H1 (cell line): Measurements from ENCODE around the gene TTC27. TPM values are rescaled to one million over a fixed set of nuclear protein-coding genes. Genes with fewer than 3 reads are reported as not detected.

Experiments
- CTCF ChIA-PET: fragments of 300-600 bp; sonication (Branson Sonifier 250); formaldehyde crosslinking; loops from one replicate; lab custom pipeline; 2021; ENCODE audit not compliant: partially characterized antibody; lab: Charles Lee
- POLR2A ChIA-PET: fragments of 300-600 bp; sonication (Branson Sonifier 250); formaldehyde crosslinking; loops from one replicate; lab custom pipeline; 2021; ENCODE audit warnings: inconsistent platforms; ENCODE audit not compliant: partially characterized antibody; lab: Charles Lee
- DNase-seq, 2 experiments: peaks; one replicate each; pipeline versions ENCODE4 v3.0.0 to v3.0.0-alpha.2; 2010 to 2022; ENCODE audit warnings: low spot score in 2 of 2, low read depth in 1 of 2, mixed read lengths in 1 of 2
- FAIRE-seq: peaks from 2 replicates; lab custom pipeline; 2011; peaks lifted over from hg19 to GRCh38; lab: Jason Lieb, UNC
- H2AFZ ChIP-seq: 2 replicates; pipeline ENCODE4 v1.8.1; 2012; ENCODE audit warnings: low read length, inconsistent platforms
- H2AK5ac ChIP-seq: 2 replicates; pipeline ENCODE4 v1.6.1; 2013; ENCODE audit warnings: low read depth, low read length
- H2BK120ac ChIP-seq: replicated peaks from 2 replicates; pipeline ENCODE3; 2013; ENCODE audit warnings: low read depth, low read length, inconsistent platforms
- H2BK12ac ChIP-seq: 2 replicates; pipeline ENCODE4 v1.6.1; 2013; ENCODE audit warnings: low read depth, low read length
- H2BK15ac ChIP-seq: 2 replicates; pipeline ENCODE4 v1.6.1; 2013; ENCODE audit warnings: low read length
- H2BK20ac ChIP-seq: 2 replicates; pipeline ENCODE4 v1.6.1; 2013; ENCODE audit warnings: low read length
- H2BK5ac ChIP-seq: 2 replicates; pipeline ENCODE4 v1.6.1; 2013; ENCODE audit warnings: low read depth, low read length
- H3K14ac ChIP-seq: 2 replicates; pipeline ENCODE4 v1.6.1; 2013; ENCODE audit warnings: inconsistent platforms; ENCODE audit not compliant: insufficient read length
- H3K18ac ChIP-seq: 2 replicates; pipeline ENCODE4 v1.6.1; 2013; ENCODE audit warnings: low read length; ENCODE audit errors: extremely low read depth
- H3K23ac ChIP-seq: 2 replicates; pipeline ENCODE4 v1.6.1; 2013; ENCODE audit warnings: inconsistent platforms; ENCODE audit not compliant: insufficient read length
- H3K23me2 ChIP-seq: 2 replicates; pipeline ENCODE4 v1.6.1; 2013; ENCODE audit warnings: low read depth, low read length
- H3K27ac ChIP-seq: 2 replicates; pipeline ENCODE4 v1.6.1; 2011; ENCODE audit warnings: low read depth, low read length, inconsistent platforms
- H3K27me3 ChIP-seq, 4 experiments: replicated peaks in 1 of 4; 1 replicate in 1 of 4; 2 replicates in 3 of 4; pipeline versions ENCODE4 v1.6.1 to v1.8.1; 2011 to 2013; ENCODE audit warnings: low read length in 3 of 4, mild to moderate bottlenecking in 3 of 4, inconsistent platforms in 2 of 4, mixed read lengths in 2 of 4, moderate library complexity in 1 of 4; ENCODE audit not compliant: control insufficient read depth in 3 of 4, insufficient read depth in 3 of 4; ENCODE audit errors: extremely low read depth in 1 of 4
- H3K36me3 ChIP-seq, 4 experiments: 2 replicates each; pipeline versions ENCODE4 v1.6.1 to v1.8.1; 2011 to 2013; ENCODE audit warnings: mild to moderate bottlenecking in 4 of 4, low read length in 3 of 4, moderate library complexity in 2 of 4, control low read depth in 1 of 4, inconsistent platforms in 1 of 4; ENCODE audit not compliant: insufficient read depth in 4 of 4, control insufficient read depth in 2 of 4
- H3K4ac ChIP-seq: replicated peaks from 2 replicates; pipeline ENCODE3; 2013; ENCODE audit warnings: low read length, low read depth, mixed read lengths, inconsistent platforms; ENCODE audit not compliant: insufficient read length
- H3K4me1 ChIP-seq, 4 experiments: replicated peaks in 1 of 4; 1 replicate in 1 of 4; 2 replicates in 3 of 4; pipeline versions ENCODE4 v1.6.1 to v1.8.1; 2011 to 2013; ENCODE audit warnings: low read length in 3 of 4, inconsistent platforms in 2 of 4, mixed read lengths in 1 of 4; ENCODE audit not compliant: insufficient read depth in 4 of 4, control insufficient read depth in 3 of 4
- H3K4me2 ChIP-seq, 2 experiments: 2 replicates each; pipeline versions ENCODE4 v1.6.1 to v1.8.1; 2011 to 2013; ENCODE audit warnings: low read depth in 2 of 2, low read length in 2 of 2, control low read depth in 1 of 2, inconsistent platforms in 1 of 2, mild to moderate bottlenecking in 1 of 2; ENCODE audit not compliant: insufficient read depth in 1 of 2
- H3K4me3 ChIP-seq, 4 experiments: fragments of 200-600, 300-600 bp in 1 of 4; sonication (generic), shearing (Covaris generic), sonication (Bioruptor Twin) in 1 of 4; 2 replicates each; pipeline versions ENCODE4 v1.5.1 to v1.8.1; 2011 to 2016; ENCODE audit warnings: low read length in 4 of 4, low read depth in 3 of 4, control low read depth in 2 of 4, inconsistent platforms in 2 of 4, mild to moderate bottlenecking in 2 of 4, mixed read lengths in 1 of 4, moderate library complexity in 1 of 4; ENCODE audit not compliant: insufficient read depth in 2 of 4; ENCODE audit errors: extremely low read depth in 1 of 4
- H3K56ac ChIP-seq: replicated peaks from 2 replicates; pipeline ENCODE3; 2013; ENCODE audit warnings: low read depth, mild to moderate bottlenecking, mixed read lengths, low read length, inconsistent platforms; ENCODE audit not compliant: insufficient read length
- H3K79me1 ChIP-seq: 2 replicates; pipeline ENCODE4 v1.6.1; 2013; ENCODE audit warnings: low read depth, low read length, control low read depth
- H3K79me2 ChIP-seq, 2 experiments: 2 replicates each; pipeline versions ENCODE4 v1.6.1 to v1.8.1; 2012 to 2013; ENCODE audit warnings: low read length in 2 of 2, mild to moderate bottlenecking in 2 of 2, inconsistent platforms in 1 of 2; ENCODE audit not compliant: insufficient read depth in 2 of 2, control insufficient read depth in 1 of 2
- H3K9ac ChIP-seq, 4 experiments: replicated peaks in 1 of 4; 1 replicate in 1 of 4; 2 replicates in 3 of 4; pipeline versions ENCODE4 v1.6.1 to v1.8.1; 2011 to 2013; ENCODE audit warnings: low read depth in 3 of 4, low read length in 3 of 4, control low read depth in 2 of 4, mild to moderate bottlenecking in 2 of 4, moderate library complexity in 2 of 4, inconsistent platforms in 1 of 4; ENCODE audit errors: extremely low read depth in 1 of 4
- H3K9me3 ChIP-seq, 2 experiments: 2 replicates each; pipeline versions ENCODE4 v1.6.1 to v1.8.1; 2012 to 2013; ENCODE audit warnings: mild to moderate bottlenecking in 2 of 2, moderate library complexity in 2 of 2, control low read depth in 1 of 2, inconsistent platforms in 1 of 2, low read depth in 1 of 2, low read length in 1 of 2, mixed read lengths in 1 of 2; ENCODE audit not compliant: insufficient read depth in 2 of 2
- H4K20me1 ChIP-seq, 2 experiments: replicated peaks in 1 of 2; 2 replicates each; pipeline versions ENCODE3 to v1.8.1; 2011 to 2013; ENCODE audit warnings: inconsistent platforms in 2 of 2, low read length in 2 of 2, mild to moderate bottlenecking in 1 of 2; ENCODE audit not compliant: insufficient read depth in 2 of 2, control insufficient read depth in 1 of 2
- H4K5ac ChIP-seq: 2 replicates; pipeline ENCODE4 v1.6.1; 2013; ENCODE audit warnings: low read length, low read depth, mixed read lengths, inconsistent platforms; ENCODE audit not compliant: insufficient read length
- H4K8ac ChIP-seq: 2 replicates; pipeline ENCODE4 v1.8.0; 2013; ENCODE audit warnings: mild to moderate bottlenecking, moderate library complexity, low read length, inconsistent platforms; ENCODE audit not compliant: insufficient read depth; ENCODE audit errors: extremely low read depth
- H4K91ac ChIP-seq: replicated peaks from 2 replicates; pipeline ENCODE3; 2013; ENCODE audit warnings: low read length, mixed read lengths, inconsistent platforms; ENCODE audit not compliant: insufficient read length
- EGR1 ChIP-seq: IDR thresholded peaks from 2 replicates; pipeline ENCODE4 v1.6.1; 2011; ENCODE audit warnings: low read depth, low read length, borderline replicate concordance
- EZH2 ChIP-seq: fragments of 200-600 bp; sonication (generic); IDR thresholded peaks from 2 replicates; pipeline ENCODE4 v1.7.1; 2012; ENCODE audit warnings: low read depth, mild to moderate bottlenecking, moderate library complexity, low read length, inconsistent platforms; ENCODE audit not compliant: severe bottlenecking
- FOSL1 ChIP-seq: IDR thresholded peaks from 2 replicates; pipeline ENCODE4 v1.6.1; 2011; ENCODE audit warnings: mild to moderate bottlenecking, low read depth, low read length, moderate library complexity; ENCODE audit not compliant: insufficient read depth
- HDAC2 ChIP-seq, 2 experiments: fragments of 300-600 bp in 1 of 2; sonication (generic) in 1 of 2; IDR thresholded peaks; 2 replicates each; pipeline ENCODE4 v1.6.1; 2011 to 2012; ENCODE audit warnings: low read depth in 2 of 2, low read length in 2 of 2, mild to moderate bottlenecking in 2 of 2, moderate library complexity in 2 of 2, borderline replicate concordance in 1 of 2, inconsistent platforms in 1 of 2
- KDM1A ChIP-seq: fragments of 200-600, 300-600 bp; sonication (generic); IDR thresholded peaks from 2 replicates; pipeline ENCODE4 v1.7.1; 2016; ENCODE audit warnings: mild to moderate bottlenecking, low read length, borderline replicate concordance
- KDM5A ChIP-seq: fragments of 200-600 bp; IDR thresholded peaks from 2 replicates; pipeline ENCODE4 v1.7.1; 2012; ENCODE audit warnings: mild to moderate bottlenecking, low read length, inconsistent platforms, mixed read lengths
- PHF8 ChIP-seq: fragments of 200-600 bp; sonication (generic); conservative IDR thresholded peaks from 2 replicates; pipeline ENCODE4 v1.7.1; 2012; ENCODE audit warnings: low read depth, mild to moderate bottlenecking, inconsistent platforms, low read length, moderate library complexity
- RAD21 ChIP-seq, 2 experiments: IDR thresholded peaks in 1 of 2; conservative IDR thresholded peaks in 1 of 2; 2 replicates each; pipeline ENCODE4 v1.6.1; 2011; ENCODE audit warnings: low read depth in 2 of 2, low read length in 2 of 2, improper control_type of control experiment in 1 of 2, inconsistent platforms in 1 of 2, mild to moderate bottlenecking in 1 of 2, moderate library complexity in 1 of 2
- RBBP5 ChIP-seq: IDR thresholded peaks from 2 replicates; pipeline ENCODE4 v1.7.1; 2012; ENCODE audit warnings: low read depth, mild to moderate bottlenecking, inconsistent platforms, low read length, moderate library complexity, borderline replicate concordance
- RNF2 ChIP-seq: fragments of 200-900, 300-1000 bp; sonication (generic); IDR thresholded peaks from 2 replicates; pipeline ENCODE4 v1.7.1; 2016; ENCODE audit warnings: borderline replicate concordance, low read depth, mild to moderate bottlenecking, antibody characterized with exemption, low read length; ENCODE audit not compliant: poor library complexity, severe bottlenecking; ENCODE audit errors: missing control alignments
- SAP30 ChIP-seq: fragments of 300-600 bp; sonication (generic); IDR thresholded peaks from 2 replicates; pipeline ENCODE4 v1.7.1; 2012; ENCODE audit warnings: low read length, moderate library complexity, mild to moderate bottlenecking, inconsistent platforms; ENCODE audit not compliant: insufficient read depth, insufficient replicate concordance
- SP4 ChIP-seq: IDR thresholded peaks from 2 replicates; pipeline ENCODE4 v1.6.1; 2012; ENCODE audit warnings: low read length, inconsistent platforms
- WGBS, 2 experiments: shearing (Covaris generic) in 1 of 2; methylation state at CpG; one replicate each; pipeline versions ENCODE4 v1.1.6 to v1.1.7; 2013 to 2015; ENCODE audit warnings: low lambda C conversion rate in 2 of 2, mixed read lengths in 2 of 2, inconsistent platforms in 1 of 2, low coverage in 1 of 2, missing lambda C conversion rate in 1 of 2; ENCODE audit not compliant: insufficient replicate concordance in 2 of 2, insufficient coverage in 1 of 2, insufficient read length in 1 of 2; ENCODE audit errors: extremely low coverage in 1 of 2, missing lambda C conversion rate in 1 of 2; 5-methylcytosine and 5-hydroxymethylcytosine counted together
- polyA plus RNA-seq, 7 experiments: library from polyadenylated mRNA; depleted of rRNA in 3 of 7; stranded (reverse) in 5 of 7; unstranded in 2 of 7; fragments of >200 nt in 5 of 7; fragments of 200-250 nt in 2 of 7; gene quantifications; 1 replicate in 5 of 7; 2 replicates in 1 of 7; 4 replicates in 1 of 7; pipeline versions ENCODE4 v1.2.1 to v1.2.3, GENCODE V29; 2011 to 2013; ENCODE audit warnings: missing spikeins in 2 of 7, mixed read lengths in 2 of 7
- total RNA-seq: library from RNA; stranded (reverse); fragmentation: NEBNext Ultra II Directional; extraction: Animal tissue kit (Norgen Biotek cat#: 25700); gene quantifications from 2 replicates; pipeline ENCODE4 v1.2.1, GENCODE V29; 2021

TTC27 gene
- total and polyA plus RNA-seq, 2 of the 8 experiments (the other 6 are each of a cell fraction or from before 2014, with no cell fraction given), result 13.8 to 29.1 TPM

- Histone ChIP-seq H3K27me3 (no peaks in the 10 kb centered on the region), H2BK5ac (no peak overlapping the region), H3K18ac (no peak overlapping the region), H3K79me2 (no peaks in the 10 kb centered on the region), H3K9me3 (peaks cover 2 to 8% of the 10 kb centered on the region in 2 experiments; a peak in 2 of 4 replicates), H3K14ac (no peak overlapping the region), H3K4me2 (no peak overlapping the region), H3K56ac (no peak overlapping the region), H3K4me1 (no peaks in the 10 kb centered on the region), H4K91ac (no peak overlapping the region), H4K5ac (no peak overlapping the region), H3K23me2 (no peaks in the 10 kb centered on the region), H2BK12ac (no peak overlapping the region), H3K23ac (no peak overlapping the region), H2BK15ac (no peak overlapping the region), H4K20me1 (no peaks in the 10 kb centered on the region), H4K8ac (no peak overlapping the region), H3K36me3 (peaks cover 0 to 3% (median 0%) of the 10 kb centered on the region in 4 experiments; a peak in 2 of 8 replicates), H2AK5ac (no peak overlapping the region), H3K4me3 (no peak overlapping the region), H2AFZ (no peak overlapping the region), H3K4ac (no peak overlapping the region), H2BK120ac (no peak overlapping the region), H2BK20ac (no peak overlapping the region), H3K9ac (no peak overlapping the region), H3K79me1 (no peaks in the 10 kb centered on the region), H3K27ac (no peak overlapping the region)
- CTCF ChIA-PET, result interaction anchor here (0.7 to 1.1 kb wide), 2 partner anchors 536 to 591 kb away, joined by 3 read pairs; no protein-coding TSS in a partner anchor
- FAIRE-seq, result no peak
- 90% methylated on average over 2 of the region's 2 CpGs; no CpG with 5 or more reads in 1 of the 2 experiments for WGBS, 2 experiments
- DNase-seq, result no peak
- POLR2A ChIA-PET, result interaction anchor here (0.9 kb wide), 1 partner anchor 23 kb away, joined by 3 read pairs; no protein-coding TSS in a partner anchor
- TF ChIP-seq EZH2 (no peak), RBBP5 (no peak), PHF8 (no peak), KDM1A (no peak), SP4 (no peak), RAD21 (IDR thresholded peaks at IDR 0.05 in 1 of 2, conservative IDR thresholded peaks at IDR 0.05 in 1 of 2; ENCODE audit: low read depth in 2 of 2, low read length in 2 of 2) (no peak), HDAC2 (IDR thresholded peaks at IDR 0.05; ENCODE audit: borderline replicate concordance in 1 of 2, low read depth in 2 of 2, low read length in 2 of 2) (no peak), RNF2 (no peak), SAP30 (no peak), KDM5A (no peak), EGR1 (no peak), FOSL1 (no peak)
Measured at GRCh38 chr2:32780961-32781360, 153.1 kb downstream of the TTC27 start.
